Activated naive CD4-positive, alpha-beta T cell treated with anti-CD3 and anti-CD28 coated beads for 36 hours (primary cell): ENCODE measurements around the gene SDK2. TPM values are rescaled to one million over a fixed set of nuclear protein-coding genes. Genes with fewer than 3 reads are reported as not detected.
A peak's percentile ranks its signal among the peaks of the same experiment; 100 is the strongest.

Source experiments
- CTCF ChIA-PET: fragments of 350-600 bp; sonication (Branson Sonifier 250); formaldehyde crosslinking; loops from one replicate; lab custom pipeline; 2021; ENCODE audit warnings: antibody characterized with exemption; lab: Charles Lee
- DNase-seq: peaks from one replicate; pipeline ENCODE4 v3.0.0-alpha.2; 2020
- H3K27ac Mint-ChIP-seq: one replicate; pipeline ENCODE4 v1.8.0; 2021; ENCODE audit warnings: mild to moderate bottlenecking, mixed read lengths
- H3K27me3 Mint-ChIP-seq: one replicate; pipeline ENCODE4 v1.8.0; 2021; ENCODE audit warnings: low read depth, mixed read lengths
- H3K36me3 Mint-ChIP-seq: one replicate; pipeline ENCODE4 v1.8.0; 2021; ENCODE audit warnings: low read depth, mixed read lengths
- H3K4me1 Mint-ChIP-seq: one replicate; pipeline ENCODE4 v1.8.0; 2021; ENCODE audit warnings: low read depth, mixed read lengths
- H3K4me3 Mint-ChIP-seq: one replicate; pipeline ENCODE4 v1.8.0; 2021; ENCODE audit warnings: mild to moderate bottlenecking, moderate library complexity, mixed read lengths
- H3K9me3 Mint-ChIP-seq: one replicate; pipeline ENCODE4 v1.8.0; 2021; ENCODE audit warnings: mixed read lengths
- intact Hi-C: fragments of 100-400 bp; cut with micrococcal nuclease; formaldehyde crosslinking; loops from one replicate; pipeline ENCODE4 v1.15.1; 2023
- total RNA-seq, 2 experiments: library from RNA; stranded (reverse); gene quantifications; one replicate each; pipeline ENCODE4 v1.2.3, GENCODE V29; 2021

Gene SDK2
- total RNA-seq, 2 experiments from 2014 or later: 0.27 to 0.50 TPM

DNA sequence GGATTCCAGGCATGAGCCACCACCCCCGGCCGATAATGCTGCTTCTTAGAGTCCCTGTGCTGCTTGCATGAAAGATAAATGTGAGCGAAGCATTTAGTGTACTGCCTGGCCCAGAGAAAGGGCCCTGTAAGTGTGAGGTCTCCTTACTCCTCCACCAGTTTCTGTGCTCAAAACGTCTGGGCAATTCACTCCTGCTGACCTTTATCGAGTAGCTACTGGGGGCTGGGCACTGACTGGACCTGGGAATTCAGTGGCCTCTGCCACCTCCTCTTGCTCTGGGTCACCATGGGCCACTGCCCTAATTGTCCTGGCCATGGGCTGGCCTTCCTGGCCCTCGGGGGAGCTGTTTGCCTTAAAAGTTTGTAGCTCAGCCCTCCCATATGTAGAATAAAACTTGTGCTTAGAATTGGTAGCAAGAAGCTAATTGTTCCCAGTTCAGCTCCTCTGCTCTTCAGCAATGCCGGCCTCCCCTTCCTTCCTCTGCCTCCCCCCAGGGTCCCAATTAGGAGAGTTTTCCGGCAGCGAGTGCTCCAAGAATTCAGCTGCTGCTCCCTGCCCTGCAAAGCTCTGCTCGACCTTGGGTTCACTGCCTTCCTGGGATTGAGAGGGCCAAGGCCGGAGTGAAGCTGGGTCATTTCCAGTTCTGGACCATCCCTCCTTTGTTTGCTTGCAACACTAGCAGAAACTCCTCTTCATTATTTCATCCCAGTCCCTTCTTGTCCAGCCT is 233.5 kb downstream of the SDK2 start:
- H3K27ac Mint-ChIP-seq: no peak overlapping the region
- intact Hi-C loops: no loop called here
- H3K27me3 Mint-ChIP-seq: no peaks in the 10 kb centered on the region
- no peak overlapping the region for H3K4me3 Mint-ChIP-seq
- CTCF ChIA-PET: interaction anchor here (1.0 kb wide), 1 partner anchor 18 kb away, joined by 5 read pairs; no protein-coding TSS in a partner anchor
- DNase-seq: no peak
- no peaks in the 10 kb centered on the region for H3K4me1 Mint-ChIP-seq
- no peaks in the 10 kb centered on the region for H3K36me3 Mint-ChIP-seq
- no peaks in the 10 kb centered on the region for H3K9me3 Mint-ChIP-seq

DNA sequence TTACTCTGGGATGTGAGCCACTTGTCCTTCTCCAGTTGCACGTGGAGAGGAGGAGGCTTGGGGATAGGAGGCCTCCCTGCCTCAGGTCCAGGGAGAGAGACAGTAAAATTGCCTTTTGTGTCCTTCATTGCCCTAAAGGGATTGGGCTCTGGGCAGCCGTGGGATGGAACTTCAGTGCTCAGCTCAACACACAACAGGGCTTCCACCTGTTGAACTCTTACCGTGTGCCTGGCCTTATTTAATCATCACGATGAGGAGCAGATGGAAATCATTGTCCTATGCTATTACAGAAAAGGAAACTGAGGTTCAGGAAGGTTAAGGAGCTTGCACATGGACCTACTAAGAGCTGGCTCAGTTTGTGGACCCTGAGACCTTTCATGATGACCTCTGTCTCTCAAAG is 240.0 kb downstream of the SDK2 start:
- intact Hi-C loops: no loop called here
- Mint-ChIP-seq H3K36me3 (no peaks in the 10 kb centered on the region), H3K4me3 (no peak overlapping the region), H3K4me1 (no peaks in the 10 kb centered on the region), H3K27me3 (no peaks in the 10 kb centered on the region), H3K27ac (no peak overlapping the region), H3K9me3 (no peaks in the 10 kb centered on the region)
- CTCF ChIA-PET: interaction anchor here (0.9 kb wide), 1 partner anchor 34 kb away, joined by 3 read pairs; no protein-coding TSS in a partner anchor
- DNase-seq: no peak

DNA sequence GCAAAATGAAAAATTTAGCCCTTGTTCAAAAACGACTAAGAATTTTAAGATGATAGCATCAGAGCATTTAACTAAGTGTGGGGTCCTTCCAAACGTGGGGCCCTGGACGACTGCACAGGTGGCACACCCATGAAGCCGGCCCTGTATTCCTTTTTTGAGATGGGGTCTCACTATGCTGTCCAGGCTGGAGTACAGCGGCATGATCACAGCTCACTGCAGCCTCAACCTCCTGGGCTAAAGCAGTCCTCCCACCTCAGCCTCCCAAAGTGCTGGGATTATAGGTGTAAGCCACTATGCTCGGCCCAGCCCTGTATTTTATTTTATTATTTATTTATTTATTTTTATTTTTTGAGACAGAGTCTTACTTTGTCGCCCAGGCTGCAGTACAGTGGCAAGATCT is 241.8 kb downstream of the SDK2 start:
- H3K4me1 Mint-ChIP-seq: no peaks in the 10 kb centered on the region
- no peaks in the 10 kb centered on the region for H3K27me3 Mint-ChIP-seq
- intact Hi-C loops: no loop called here
- no peak overlapping the region for H3K27ac Mint-ChIP-seq
- no peak overlapping the region for H3K4me3 Mint-ChIP-seq
- H3K36me3 Mint-ChIP-seq: no peaks in the 10 kb centered on the region
- CTCF ChIA-PET: interaction anchor here (0.6 kb wide), 1 partner anchor 28 kb away, joined by 3 read pairs; no protein-coding TSS in a partner anchor
- no peaks in the 10 kb centered on the region for H3K9me3 Mint-ChIP-seq
- no peak for DNase-seq

DNA sequence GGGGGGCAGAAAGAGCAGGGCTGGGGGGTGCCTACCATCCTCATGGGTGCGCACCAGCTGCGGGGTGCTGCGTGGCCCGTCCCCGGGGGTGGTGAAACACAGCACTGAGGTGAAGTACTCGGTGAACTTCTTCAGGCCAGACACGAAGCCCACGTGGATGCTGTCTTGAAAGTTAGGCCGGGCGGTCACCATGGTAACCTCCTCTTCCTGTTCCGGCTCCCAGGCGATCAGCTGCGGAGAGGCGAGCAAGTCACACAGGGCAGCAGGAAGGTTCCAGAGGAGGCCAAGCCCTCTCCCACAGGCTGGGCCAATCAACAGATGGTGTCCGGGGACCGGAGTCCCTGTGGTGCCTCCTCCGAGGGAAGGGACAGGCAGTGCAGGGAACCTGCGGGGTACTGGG is 242.3 kb downstream of the SDK2 start:
- CTCF ChIA-PET: no interaction called here
- no peak overlapping the region for H3K4me3 Mint-ChIP-seq
- H3K27me3 Mint-ChIP-seq: no peaks in the 10 kb centered on the region
- H3K27ac Mint-ChIP-seq: no peak overlapping the region
- H3K9me3 Mint-ChIP-seq: no peaks in the 10 kb centered on the region
- peak; percentile 34 for DNase-seq
- no peaks in the 10 kb centered on the region for H3K36me3 Mint-ChIP-seq
- intact Hi-C loops: no loop called here
- no peaks in the 10 kb centered on the region for H3K4me1 Mint-ChIP-seq

DNA sequence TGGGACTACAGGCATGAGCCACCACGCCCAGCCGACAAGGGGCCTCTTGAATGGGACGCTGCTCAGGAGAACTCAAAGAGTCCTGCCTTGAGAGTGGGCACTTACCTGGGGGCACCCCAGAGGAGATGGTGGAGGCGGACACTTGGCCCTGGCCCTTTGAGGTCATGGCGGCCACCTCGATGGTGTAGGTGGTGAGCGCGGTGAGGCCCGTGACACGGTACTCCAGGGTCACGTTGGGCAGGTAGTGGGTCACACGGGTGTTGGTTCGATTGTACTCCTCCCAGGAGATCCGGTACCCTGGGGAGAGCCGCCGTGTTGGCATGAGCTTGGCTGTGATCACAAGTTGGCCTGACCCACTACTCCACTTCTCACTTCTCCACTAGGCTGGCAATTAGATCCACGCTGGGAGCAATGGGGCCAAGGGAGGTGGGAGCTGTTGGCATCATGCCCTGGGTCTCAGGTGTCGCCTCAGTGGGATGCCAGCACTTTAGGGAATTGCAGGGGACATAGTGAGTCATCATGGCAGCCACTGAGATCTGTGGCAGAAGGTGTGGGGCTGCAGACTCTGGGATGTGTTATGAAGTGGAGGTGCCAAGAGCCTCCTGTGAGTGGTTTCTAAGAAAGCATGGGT is 243.2 kb downstream of the SDK2 start:
- intact Hi-C loops: no loop called here
- H3K27ac Mint-ChIP-seq: no peak overlapping the region
- H3K4me3 Mint-ChIP-seq: no peak overlapping the region
- no peaks in the 10 kb centered on the region for H3K9me3 Mint-ChIP-seq
- CTCF ChIA-PET: no interaction called here
- H3K27me3 Mint-ChIP-seq: no peaks in the 10 kb centered on the region
- DNase-seq: no peak
- no peaks in the 10 kb centered on the region for H3K4me1 Mint-ChIP-seq
- H3K36me3 Mint-ChIP-seq: no peaks in the 10 kb centered on the region

DNA sequence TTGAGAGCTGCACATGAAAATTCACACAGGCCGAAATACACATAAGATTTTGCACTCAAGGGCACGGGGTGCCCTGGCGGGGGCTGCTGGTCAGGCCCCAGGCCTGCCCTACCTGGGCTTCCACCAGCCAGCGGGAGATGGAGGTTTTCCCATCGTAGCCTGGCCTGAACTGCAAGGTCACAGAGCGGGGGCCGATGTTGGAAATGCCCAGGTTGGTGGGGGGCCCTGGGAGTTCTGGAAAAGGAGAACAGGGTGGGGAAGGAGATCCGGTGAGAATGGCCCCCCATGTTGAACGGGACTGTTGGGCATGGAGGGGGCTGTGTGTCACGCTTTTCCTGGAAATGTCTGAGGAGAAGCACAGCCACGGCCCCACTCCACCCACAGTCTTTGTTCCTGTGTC is 245.2 kb downstream of the SDK2 start:
- Mint-ChIP-seq H3K36me3 (no peaks in the 10 kb centered on the region), H3K9me3 (no peaks in the 10 kb centered on the region)
- CTCF ChIA-PET: no interaction called here

DNA sequence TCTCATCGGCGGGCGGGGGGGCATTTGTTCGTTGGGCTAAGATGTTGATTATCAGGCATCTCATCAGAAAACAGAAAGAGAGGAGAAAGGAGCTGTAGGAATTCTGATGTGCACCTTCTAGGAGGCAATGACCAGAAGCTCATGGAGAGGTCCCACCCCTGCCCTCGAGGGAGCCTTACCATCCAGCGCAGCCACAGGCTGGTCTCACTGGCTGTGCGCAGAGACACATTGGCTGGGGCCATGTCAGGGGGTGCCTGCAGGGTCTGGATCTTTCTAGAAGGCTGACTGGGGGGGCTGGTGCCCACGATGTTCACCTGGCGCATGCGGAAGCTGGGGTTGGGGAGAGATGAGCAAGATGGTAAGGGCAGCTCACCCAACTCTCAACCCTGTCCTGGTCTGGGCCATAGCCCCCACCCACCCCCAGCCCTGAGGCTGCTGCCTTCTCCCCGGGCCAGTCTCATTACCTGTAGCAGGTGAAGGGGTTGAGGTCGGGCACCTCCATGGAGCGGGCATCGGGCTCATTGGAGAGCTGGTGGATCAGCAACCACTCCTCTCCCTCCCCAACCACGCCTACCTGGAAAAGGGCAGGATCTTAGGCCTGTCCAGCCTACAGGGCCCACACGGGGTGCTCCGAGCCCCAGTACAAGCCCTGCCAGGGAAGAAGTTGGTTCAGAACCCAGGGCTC is 246.2 kb downstream of the SDK2 start:
- Mint-ChIP-seq H3K4me3 (no peak overlapping the region), H3K27ac (no peak overlapping the region), H3K27me3 (no peaks in the 10 kb centered on the region), H3K9me3 (no peaks in the 10 kb centered on the region), H3K4me1 (no peaks in the 10 kb centered on the region), H3K36me3 (no peaks in the 10 kb centered on the region)
- intact Hi-C loops: no loop called here
- no peak for DNase-seq
- CTCF ChIA-PET: no interaction called here

More for the DNA sequence above, 245.2 kb downstream of the SDK2 start:
- Mint-ChIP-seq H3K27ac (no peak overlapping the region), H3K27me3 (no peaks in the 10 kb centered on the region), H3K4me3 (no peak overlapping the region), H3K4me1 (no peaks in the 10 kb centered on the region)
- DNase-seq: no peak
- intact Hi-C loops: no loop called here

DNA sequence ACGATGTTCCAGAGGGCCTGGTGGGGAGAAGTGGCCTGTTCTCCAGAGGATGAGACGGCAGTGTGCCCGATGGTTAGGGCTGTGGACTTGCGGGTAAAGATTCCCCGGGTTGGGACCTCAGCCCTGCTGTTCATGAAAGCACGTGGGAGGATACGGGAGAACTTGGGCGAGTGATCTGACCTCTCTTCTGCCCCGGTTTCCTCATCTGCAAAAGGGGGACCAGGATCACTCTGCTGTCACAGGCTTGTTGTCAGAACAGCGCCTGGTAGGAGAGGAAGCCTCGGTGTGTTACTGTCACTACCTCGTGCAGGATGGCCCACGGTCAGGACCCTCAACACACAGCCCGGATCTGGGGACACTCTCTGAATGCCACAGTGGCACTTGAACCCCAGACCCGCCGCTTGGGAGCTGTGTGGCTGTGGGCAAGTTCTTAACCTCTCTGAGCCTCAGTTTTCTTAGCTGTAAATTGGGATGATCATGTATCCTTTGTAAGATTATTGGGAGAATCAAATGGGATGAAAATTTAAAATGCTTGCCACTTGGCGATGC is 246.9 kb downstream of the SDK2 start:
- intact Hi-C loops: no loop called here
- H3K27me3 Mint-ChIP-seq: no peaks in the 10 kb centered on the region
- no peaks in the 10 kb centered on the region for H3K36me3 Mint-ChIP-seq
- no peak overlapping the region for H3K4me3 Mint-ChIP-seq
- H3K9me3 Mint-ChIP-seq: no peaks in the 10 kb centered on the region
- DNase-seq: no peak
- no peak overlapping the region for H3K27ac Mint-ChIP-seq
- no peaks in the 10 kb centered on the region for H3K4me1 Mint-ChIP-seq
- CTCF ChIA-PET: no interaction called here

DNA sequence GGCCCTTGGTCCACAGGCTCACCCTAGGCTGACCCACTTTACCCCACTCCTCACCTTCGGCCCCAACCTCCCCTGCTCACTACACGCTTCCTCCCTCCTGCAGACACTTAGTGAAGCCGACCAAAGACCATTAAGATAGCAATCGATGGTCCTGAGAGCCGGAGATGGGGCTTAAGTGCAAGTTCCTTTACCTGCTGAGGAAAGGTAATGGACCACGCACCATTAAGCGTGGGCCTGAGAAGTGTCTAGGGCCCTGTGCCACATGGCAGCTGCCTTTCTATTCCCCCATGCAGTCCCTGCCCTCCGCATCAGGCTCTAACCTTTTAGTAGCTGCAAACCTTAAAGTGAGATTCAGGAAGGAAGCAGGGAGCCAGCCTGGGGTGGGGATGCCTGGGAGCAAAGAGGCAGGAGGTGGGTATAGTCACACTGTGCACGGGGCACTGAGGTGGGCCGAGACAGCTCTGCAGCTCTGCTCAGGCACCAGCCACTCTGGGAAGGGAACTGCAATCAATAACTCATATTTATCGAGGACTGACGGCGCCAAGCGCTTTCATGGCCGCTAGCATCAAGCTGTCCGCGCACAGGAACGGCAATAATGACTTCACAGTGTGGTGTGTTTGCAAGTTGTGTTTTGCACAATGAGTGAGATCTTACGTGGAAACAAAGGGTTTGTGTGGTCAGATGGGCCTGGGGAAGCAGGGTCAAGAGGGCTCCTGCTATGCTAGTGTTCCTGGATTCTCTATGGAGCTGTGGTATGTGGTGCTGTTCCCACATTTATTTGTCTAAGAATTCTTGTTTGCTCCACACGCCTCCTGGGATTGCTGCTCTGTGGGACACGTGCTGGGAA is 247.6 kb downstream of the SDK2 start:
- CTCF ChIA-PET: no interaction called here
- Mint-ChIP-seq H3K9me3 (no peaks in the 10 kb centered on the region), H3K4me1 (no peaks in the 10 kb centered on the region), H3K27ac (no peak overlapping the region), H3K36me3 (no peaks in the 10 kb centered on the region), H3K27me3 (no peaks in the 10 kb centered on the region), H3K4me3 (no peak overlapping the region)
- intact Hi-C loops: no loop called here
- DNase-seq: no peak

DNA sequence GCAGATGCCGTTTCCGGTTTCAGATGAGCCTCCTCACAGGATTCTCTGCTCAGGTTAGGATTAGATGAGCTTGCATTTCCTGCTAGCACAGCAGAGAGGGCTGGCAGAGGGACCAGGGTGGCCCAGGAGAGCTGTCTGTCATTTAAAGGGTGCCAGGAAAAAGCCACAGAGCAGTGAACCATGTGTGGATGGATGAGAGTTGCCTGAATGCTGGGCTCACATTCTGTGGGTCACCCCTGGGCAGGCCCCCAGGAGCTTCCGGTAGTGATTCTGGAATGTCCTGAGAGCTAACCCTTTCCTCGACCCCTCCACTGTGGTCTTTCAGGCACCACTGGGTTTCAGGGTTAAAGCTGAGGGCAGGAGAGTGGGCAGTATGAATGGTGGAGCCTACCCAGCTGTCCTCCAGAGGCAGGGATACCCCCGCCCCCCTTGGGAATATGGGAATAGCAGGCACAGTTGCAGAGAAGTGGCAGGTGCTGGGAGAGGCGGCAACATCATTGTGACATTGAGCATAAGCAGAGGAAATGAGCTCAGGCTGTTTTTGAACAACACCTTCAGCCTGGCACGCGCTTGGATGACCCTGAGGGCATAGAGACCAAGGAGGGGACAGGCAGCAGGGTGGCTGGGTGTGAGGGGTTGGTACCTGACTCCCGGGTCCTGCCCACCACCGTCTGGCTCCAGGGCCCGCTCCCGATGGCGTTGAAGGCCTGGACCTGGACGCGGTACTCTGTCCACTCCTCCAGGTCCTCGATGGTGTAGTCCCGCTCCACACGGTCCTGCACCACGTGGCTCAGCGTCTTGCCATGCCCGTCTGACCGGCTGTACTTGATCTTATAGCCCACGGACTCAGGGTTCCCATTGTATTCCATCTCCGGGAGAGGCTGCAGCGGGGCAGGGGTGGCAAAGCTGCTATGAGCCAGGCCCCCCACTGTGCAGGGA is 249.5 kb downstream of the SDK2 start:
- CTCF ChIA-PET: no interaction called here
- H3K36me3 Mint-ChIP-seq: no peaks in the 10 kb centered on the region
- H3K27me3 Mint-ChIP-seq: no peaks in the 10 kb centered on the region
- DNase-seq: no peak
- no peak overlapping the region for H3K27ac Mint-ChIP-seq
- H3K4me3 Mint-ChIP-seq: no peak overlapping the region
- no peaks in the 10 kb centered on the region for H3K9me3 Mint-ChIP-seq
- intact Hi-C loops: no loop called here
- no peaks in the 10 kb centered on the region for H3K4me1 Mint-ChIP-seq

DNA sequence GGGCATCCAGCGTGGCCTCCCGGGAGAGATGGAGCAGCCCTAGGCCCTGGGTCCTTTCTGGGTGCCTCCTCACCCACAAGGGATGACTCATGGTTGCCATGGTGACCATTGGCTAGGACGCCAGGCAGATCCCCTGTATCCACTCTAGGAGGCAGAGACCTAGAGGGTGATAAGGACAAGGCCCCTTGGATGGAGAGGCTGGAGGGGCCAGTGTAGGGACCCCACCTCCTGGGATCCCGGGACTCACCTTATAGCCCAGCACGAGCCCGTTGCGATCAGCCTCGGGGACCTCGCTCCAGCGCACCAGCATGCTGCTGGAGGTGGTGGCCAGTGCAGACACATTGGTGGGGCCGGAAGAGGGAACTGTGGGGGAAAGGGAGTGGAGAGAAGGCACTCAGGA is 250.3 kb downstream of the SDK2 start:
- Mint-ChIP-seq H3K27ac (no peak overlapping the region), H3K9me3 (no peaks in the 10 kb centered on the region), H3K4me1 (no peaks in the 10 kb centered on the region), H3K27me3 (no peaks in the 10 kb centered on the region), H3K36me3 (no peaks in the 10 kb centered on the region), H3K4me3 (no peak overlapping the region)
- intact Hi-C loops: no loop called here
- CTCF ChIA-PET: no interaction called here
- no peak for DNase-seq
